Fibroblast of pulmonary artery (primary cell): ENCODE measurements around the gene ZDBF2.
"Not testable (repeated sequence)": the region's sequence is repeated elsewhere in the genome, so short reads cannot be mapped to it uniquely, and the experiment has no call there.

Experiments
- DNase-seq: peaks from one replicate; pipeline ENCODE4 v3.0.0-alpha.2; 2010; ENCODE audit warnings: low read depth
- H3K4me3 ChIP-seq: replicated peaks from 2 replicates; pipeline ENCODE4 v1.5.1; 2011; ENCODE audit warnings: low read depth, mild to moderate bottlenecking, control low read depth, low read length, moderate library complexity
- TF ChIP-seq, protein P1 (sequence below): IDR thresholded peaks from 2 replicates; pipeline ENCODE4 v1.5.1; 2011; ENCODE audit warnings: mild to moderate bottlenecking, control low read depth, low read length, inconsistent platforms; ENCODE audit errors: missing control alignments

ZDBF2 gene

GRCh38 chr2:206289391-206289790 lies 14.9 kb downstream of the ZDBF2 start:
- TF ChIP-seq, protein P1, sequence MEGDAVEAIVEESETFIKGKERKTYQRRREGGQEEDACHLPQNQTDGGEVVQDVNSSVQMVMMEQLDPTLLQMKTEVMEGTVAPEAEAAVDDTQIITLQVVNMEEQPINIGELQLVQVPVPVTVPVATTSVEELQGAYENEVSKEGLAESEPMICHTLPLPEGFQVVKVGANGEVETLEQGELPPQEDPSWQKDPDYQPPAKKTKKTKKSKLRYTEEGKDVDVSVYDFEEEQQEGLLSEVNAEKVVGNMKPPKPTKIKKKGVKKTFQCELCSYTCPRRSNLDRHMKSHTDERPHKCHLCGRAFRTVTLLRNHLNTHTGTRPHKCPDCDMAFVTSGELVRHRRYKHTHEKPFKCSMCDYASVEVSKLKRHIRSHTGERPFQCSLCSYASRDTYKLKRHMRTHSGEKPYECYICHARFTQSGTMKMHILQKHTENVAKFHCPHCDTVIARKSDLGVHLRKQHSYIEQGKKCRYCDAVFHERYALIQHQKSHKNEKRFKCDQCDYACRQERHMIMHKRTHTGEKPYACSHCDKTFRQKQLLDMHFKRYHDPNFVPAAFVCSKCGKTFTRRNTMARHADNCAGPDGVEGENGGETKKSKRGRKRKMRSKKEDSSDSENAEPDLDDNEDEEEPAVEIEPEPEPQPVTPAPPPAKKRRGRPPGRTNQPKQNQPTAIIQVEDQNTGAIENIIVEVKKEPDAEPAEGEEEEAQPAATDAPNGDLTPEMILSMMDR = no peak
- H3K4me3 ChIP-seq = no peak overlapping the region
- no peak for DNase-seq

DNA sequence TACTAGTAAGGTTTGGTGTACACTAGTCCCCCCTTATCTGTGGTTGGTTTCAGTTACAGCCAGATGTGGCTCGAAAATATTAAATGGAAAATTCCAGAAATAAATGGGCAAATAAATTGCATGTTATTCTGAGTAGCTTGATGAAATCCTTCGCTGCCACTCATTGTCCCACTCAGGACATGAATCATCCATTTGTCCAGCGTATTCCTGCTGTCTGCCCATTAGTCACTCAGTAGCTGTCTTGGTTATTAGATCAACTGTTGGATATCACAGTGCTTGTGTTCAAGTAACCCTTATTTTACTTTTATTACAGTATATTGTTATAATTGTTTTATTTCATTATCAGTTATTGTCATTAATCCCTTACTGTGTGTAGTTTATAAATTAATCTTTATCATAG lies 21.7 kb downstream of the ZDBF2 start:
- DNase-seq = peak; percentile 67
- TF ChIP-seq, protein P1 = no peak
- H3K4me3 ChIP-seq = no peak overlapping the region

DNA sequence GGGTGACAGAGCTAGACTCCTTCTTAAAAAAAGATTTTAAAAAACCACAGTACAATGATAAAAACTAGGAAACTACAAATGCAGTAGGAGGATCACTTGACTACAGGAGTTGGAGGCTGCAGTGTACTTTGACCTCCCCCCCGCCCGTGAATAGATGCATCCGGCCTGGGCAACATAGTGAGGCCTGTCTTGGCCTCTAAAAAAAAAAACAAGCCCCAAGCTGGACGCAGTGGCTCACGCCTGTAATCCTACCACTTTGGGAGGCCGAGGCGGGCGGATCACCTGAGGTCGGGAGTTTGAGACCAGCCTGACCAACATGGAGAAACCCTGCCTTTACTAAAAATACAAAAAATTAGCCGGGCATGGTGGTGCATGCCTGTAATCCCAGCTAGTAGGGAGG lies 25.1 kb downstream of the ZDBF2 start:
- not testable (repeated sequence) for DNase-seq

DNA sequence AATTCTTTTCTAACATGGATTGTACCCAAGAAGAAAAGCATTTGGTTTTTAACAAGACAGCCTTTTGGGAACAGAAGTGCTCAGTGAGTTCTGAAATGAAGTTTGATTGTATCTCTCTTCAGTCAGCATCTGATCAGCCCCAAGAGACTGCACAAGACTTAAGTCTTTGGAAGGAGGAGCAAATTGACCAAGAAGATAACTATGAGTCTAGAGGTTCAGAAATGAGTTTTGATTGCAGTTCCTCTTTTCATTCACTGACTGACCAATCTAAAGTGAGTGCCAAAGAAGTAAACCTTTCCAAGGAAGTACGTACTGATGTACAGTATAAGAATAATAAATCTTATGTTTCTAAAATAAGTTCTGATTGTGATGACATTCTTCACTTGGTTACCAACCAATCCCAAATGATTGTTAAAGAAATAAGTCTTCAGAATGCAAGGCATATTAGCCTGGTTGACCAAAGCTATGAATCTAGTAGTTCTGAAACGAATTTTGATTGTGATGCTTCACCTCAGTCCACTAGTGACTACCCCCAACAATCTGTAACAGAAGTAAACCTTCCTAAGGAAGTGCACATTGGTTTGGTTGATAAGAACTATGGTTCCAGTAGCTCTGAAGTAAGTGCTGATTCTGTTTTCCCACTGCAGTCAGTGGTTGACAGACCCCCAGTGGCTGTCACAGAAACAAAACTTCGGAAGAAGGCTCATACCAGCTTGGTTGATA lies 31.2 kb downstream of the ZDBF2 start:
- DNase-seq = no peak
- H3K4me3 ChIP-seq = no peak overlapping the region

More for the DNA sequence above, 25.1 kb downstream of the ZDBF2 start:
- not testable (repeated sequence) for H3K4me3 ChIP-seq

DNA sequence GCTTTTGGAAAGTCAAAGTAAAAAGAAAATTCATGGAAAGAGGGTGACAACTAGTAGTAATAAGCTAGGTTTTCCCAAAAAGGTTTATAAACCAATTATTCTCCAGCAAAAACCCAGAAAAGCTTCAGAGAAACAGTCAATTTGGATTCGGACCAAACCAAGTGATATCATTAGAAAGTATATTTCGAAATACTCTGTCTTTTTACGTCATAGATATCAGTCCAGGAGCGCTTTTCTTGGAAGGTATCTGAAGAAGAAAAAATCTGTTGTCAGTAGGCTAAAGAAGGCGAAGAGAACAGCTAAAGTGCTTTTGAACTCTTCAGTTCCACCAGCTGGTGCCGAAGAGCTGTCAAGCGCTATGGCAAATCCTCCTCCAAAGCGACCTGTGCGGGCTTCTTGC lies 36.6 kb downstream of the ZDBF2 start:
- TF ChIP-seq, protein P1 = no peak
- peak; percentile 5 for DNase-seq
- H3K4me3 ChIP-seq = no peak overlapping the region

More for the DNA sequence above, 31.2 kb downstream of the ZDBF2 start:
- TF ChIP-seq, protein P1 = no peak

DNA sequence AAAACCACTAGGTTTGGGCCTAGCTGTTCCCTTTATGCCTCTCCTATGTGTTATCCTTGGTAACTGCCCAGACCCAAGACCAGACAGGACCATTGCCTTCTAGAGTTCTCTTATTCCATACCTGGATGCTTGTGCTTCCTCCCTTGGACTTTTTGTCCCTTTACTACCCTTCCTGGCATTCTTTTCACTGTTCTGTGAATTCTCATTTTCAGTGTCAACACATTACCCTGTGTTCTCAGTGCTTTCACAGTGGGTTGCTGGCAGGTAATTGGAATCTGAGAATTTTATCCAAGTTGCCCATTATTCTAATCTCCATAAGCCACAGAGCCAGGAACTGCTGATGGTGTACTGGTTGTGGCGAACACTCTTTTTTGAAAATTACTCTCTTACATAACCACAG lies 41.7 kb downstream of the ZDBF2 start:
- H3K4me3 ChIP-seq = no peak overlapping the region
- TF ChIP-seq, protein P1 = no peak
- no peak for DNase-seq

DNA sequence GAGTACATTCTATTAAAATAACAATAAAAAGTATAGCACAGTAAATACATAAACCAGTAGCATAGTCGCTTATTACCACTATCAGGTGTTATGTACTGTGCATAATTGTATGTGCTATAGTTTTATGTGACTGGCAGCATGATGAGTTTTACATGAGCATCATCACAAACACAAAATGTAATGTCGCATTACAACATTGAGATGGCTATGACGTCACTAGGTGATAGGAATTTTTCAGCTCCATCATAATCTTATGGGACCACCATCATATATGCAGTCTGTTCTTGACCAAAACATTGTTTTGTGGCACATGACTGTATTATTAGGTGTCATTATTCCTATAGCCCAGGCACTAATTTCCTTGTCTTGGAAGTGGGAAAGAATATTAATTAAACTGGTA lies 48.6 kb downstream of the ZDBF2 start:
- TF ChIP-seq, protein P1 = no peak
- DNase-seq = no peak
- H3K4me3 ChIP-seq = no peak overlapping the region
